GM18517 (cell line): ENCODE measurements around the gene FIBCD1.
"Not testable (repeated sequence)": the region's sequence is repeated elsewhere in the genome, so short reads cannot be mapped to it uniquely, and the experiment has no call there.

Experiments used
- ATAC-seq: cut with Tn5 transposase; IDR thresholded peaks from one replicate; pipeline ENCODE4 v1.9.1; 2021; ENCODE audit warnings: mild to moderate bottlenecking, moderate library complexity; ENCODE audit not compliant: unreplicated experiment

FIBCD1 gene

GRCh38 chr9:130955947-130956621 lies 17.0 kb upstream of the FIBCD1 start:
- no peak for ATAC-seq

GRCh38 chr9:130954925-130955324 lies 15.9 kb upstream of the FIBCD1 start:
- not testable (repeated sequence) for ATAC-seq

GRCh38 chr9:130954317-130954716 lies 15.3 kb upstream of the FIBCD1 start:
- ATAC-seq: no peak

- ATAC-seq: no peak
Observed at GRCh38 chr9:130952065-130952762, 13.2 kb upstream of the FIBCD1 start.

- no peak for ATAC-seq
Observed at GRCh38 chr9:130950039-130950311, 10.9 kb upstream of the FIBCD1 start.

GRCh38 chr9:130949188-130950038 lies 10.4 kb upstream of the FIBCD1 start:
- ATAC-seq: no peak

GRCh38 chr9:130948266-130948665 lies 9.2 kb upstream of the FIBCD1 start:
- no peak for ATAC-seq

DNA sequence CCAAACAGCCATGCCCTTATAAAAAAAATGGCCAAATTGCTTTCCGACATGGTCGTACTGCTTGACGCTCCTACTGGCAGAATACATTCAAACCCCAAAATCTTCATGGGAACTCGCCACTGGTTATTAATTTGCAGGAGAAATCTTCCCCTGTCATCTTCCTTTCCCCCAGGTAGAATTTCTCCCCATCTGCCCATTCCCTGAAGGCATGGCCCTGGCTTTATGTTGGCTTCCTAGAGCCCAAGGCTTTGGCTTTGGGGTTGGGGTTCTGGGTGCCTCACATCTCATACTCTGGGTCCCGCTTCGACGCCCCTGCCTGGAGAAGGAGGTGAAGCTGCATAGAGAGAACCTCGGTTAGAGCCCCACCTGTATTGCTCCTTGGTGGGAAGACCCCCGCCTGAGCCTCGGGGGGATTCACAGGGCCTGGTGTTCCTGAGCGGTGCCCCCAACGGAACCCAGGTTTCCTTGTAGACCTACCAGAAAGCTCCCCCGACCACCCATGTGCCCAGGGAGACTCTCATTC lies 8.6 kb upstream of the FIBCD1 start:
- ATAC-seq: no peak

GRCh38 chr9:130946766-130947617 lies 7.9 kb upstream of the FIBCD1 start:
- no peak for ATAC-seq

GRCh38 chr9:130945173-130945572 lies 6.1 kb upstream of the FIBCD1 start:
- ATAC-seq: no peak

GRCh38 chr9:130944510-130945058 lies 5.5 kb upstream of the FIBCD1 start:
- ATAC-seq: no peak

- no peak for ATAC-seq
Observed at GRCh38 chr9:130943777-130944176, 4.7 kb upstream of the FIBCD1 start.

DNA sequence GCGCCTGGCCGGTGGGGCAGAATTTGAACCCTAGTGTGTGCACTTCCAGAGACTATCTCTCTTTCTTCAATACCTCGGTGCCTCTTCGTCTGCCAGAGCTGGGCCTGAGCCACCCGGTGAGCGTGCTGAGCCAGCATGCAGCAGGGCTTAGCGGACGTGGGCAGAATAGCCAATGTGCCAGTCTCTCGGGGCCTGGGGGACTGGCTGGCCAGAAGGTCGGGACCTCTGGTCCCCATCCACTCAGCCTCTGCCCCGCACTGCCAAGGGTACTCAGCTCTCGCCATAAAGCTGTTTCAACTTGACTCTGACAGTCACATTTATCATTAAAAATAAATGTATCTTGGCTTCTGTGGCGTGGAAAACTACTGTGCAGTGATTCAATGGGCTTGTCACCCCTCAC lies 4.2 kb upstream of the FIBCD1 start:
- no peak for ATAC-seq

- no peak for ATAC-seq
Observed at GRCh38 chr9:130942679-130943078, 3.6 kb upstream of the FIBCD1 start.

DNA sequence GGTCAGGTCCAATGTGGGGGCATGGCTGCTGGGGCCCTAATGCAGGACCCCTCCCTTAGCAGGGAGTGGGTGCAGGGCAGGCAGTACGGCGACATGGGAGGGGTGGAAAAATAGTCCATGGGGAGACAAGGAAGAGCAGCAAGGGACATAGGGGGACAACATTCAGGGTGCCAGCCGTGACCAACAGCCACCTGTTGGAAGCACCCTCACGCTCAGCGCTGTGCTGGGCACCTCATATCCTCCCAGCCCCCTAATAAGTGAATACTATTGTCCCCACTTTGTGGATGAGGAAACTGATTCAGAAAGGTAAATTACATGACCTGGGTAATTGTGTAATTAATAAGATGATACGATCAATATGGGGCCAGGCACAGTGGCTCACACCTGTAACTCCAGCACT lies 3.0 kb upstream of the FIBCD1 start:
- no peak for ATAC-seq

DNA sequence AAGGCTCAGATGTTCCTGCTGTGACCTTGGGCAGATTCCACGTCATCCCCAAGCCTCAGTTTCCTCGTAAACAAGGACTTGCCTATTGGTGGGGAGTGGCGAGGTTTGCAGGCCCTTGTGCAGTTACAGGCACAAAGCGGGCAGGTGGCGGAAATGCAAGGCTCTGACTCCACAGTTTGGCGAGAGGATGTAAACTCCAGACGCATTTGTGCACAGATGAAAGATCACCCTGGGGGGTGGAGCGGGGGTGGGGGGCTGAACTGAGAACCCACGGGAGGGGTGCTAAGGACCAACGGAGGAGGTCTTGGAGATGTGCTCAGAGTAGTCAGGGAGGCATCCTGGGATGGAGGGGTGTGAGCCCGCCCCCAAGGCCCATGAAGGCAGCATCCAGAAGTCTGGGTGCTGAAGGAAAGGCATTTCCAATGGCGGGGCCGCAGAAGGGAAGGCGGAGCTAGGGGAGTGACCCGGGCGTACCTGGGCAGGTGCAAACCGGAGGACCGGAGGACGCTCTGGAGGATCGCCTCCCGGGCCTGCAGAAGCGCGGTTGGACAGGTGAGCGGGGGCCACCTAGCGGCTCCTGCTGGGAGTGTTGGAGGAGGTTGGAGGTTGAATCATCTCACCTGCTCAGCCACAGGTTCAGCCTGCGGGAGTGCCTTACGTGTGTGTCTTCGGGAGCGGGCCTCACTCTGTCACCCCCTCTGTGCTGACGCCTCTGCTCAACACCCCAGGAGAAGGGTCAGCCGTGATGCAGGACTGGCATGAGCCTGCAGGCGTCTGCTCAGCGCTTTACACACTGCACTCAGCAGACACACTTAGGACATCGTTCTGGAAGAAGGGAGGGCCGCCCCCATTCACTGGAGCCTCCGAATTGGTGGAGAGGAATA lies 1.9 kb upstream of the FIBCD1 start:
- ATAC-seq: no peak

- no peak for ATAC-seq
Observed at GRCh38 chr9:130940027-130940549, 1.0 kb upstream of the FIBCD1 start.

GRCh38 chr9:130939405-130940026 lies 469 bp upstream of the FIBCD1 start:
- no peak for ATAC-seq

DNA sequence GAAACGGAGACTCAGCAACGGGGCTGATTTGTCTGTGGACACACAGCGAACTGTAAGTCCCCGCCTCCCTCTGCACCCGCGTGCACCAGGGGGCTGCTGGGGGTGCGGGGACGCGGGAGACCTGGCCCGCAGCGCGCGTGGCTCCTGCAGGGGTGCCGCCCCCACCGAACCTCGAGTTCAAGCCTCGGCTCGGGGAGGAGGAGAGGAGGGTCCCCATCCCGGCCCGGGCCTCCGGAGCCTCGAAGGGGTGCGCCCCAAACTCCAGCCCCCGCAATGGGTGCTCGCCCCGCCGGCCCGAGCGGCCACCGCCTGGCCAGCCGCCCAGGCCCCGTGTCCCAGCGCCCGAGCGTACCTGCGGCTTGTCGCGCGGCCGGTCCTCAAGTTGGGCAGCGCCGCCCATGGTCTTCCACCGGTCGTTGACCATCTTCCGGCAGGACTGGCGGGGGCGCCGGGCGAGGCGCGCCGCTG lies 829 bp downstream of the FIBCD1 start:
- ATAC-seq: no peak
